ENCODE data around the gene SPSB2.
"Not testable (repeated sequence)": the region's sequence is repeated elsewhere in the genome, so short reads cannot be mapped to it uniquely, and the experiment has no call there.

Gene SPSB2

DNA sequence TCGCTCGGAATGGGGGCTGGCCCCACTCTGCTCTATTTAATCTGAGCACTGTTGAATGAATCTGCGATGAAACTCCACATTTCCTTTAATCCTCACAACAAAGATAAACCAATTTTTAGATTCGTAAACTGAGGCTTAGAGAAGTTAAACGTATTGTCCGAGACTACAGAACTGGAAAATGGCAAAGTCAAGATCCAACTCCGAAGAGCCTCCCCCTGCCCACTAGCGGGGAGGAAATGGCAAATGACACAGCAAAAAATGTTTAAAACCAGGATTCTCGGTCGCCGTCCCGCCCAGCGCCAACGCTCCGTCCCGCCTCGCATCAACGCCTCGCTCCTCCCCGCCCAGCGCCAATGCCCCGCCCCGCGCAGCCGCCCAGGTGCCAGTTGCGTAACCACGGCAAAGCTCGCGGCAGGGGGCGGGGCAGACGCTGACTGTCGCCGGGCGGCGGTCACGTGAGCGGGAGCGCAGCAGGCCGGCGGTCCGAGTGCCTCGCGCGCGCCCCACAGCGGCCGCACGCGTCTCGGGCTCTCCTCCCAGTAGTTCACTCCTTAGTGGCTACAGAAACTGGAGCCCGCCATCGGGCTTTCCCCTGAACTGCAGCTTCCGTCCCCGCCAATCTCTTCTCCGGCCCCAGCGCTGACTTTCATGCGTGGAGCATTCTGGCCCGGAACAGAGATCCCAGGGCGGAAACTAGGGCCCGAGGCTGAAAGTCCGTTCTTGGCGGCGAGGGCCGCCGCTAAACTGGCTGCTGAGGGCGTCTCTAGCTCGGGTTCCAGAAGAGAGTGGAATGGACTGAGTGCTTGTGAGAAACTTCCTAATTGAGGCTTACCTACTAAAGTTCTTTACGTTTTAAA lies 17.9 kb upstream of the SPSB2 start:
- no peaks in the 10 kb centered on the region for H3K27me3 Mint-ChIP-seq
- peak overlapping the region; percentile 85 for H3K4me3 Mint-ChIP-seq
- H3K9me3 Mint-ChIP-seq: no peaks in the 10 kb centered on the region
- ATAC-seq (ENCODE audit: low read depth): peak; percentile 92
- peaks cover 2% of the 10 kb centered on the region for H3K4me1 Mint-ChIP-seq
- peak overlapping the region; percentile 91 for H3K27ac Mint-ChIP-seq
- peak; percentile 96 to 98 for DNase-seq (ENCODE audit: low spot score in 2 of 2)
- H3K36me3 Mint-ChIP-seq: no peaks in the 10 kb centered on the region

DNA sequence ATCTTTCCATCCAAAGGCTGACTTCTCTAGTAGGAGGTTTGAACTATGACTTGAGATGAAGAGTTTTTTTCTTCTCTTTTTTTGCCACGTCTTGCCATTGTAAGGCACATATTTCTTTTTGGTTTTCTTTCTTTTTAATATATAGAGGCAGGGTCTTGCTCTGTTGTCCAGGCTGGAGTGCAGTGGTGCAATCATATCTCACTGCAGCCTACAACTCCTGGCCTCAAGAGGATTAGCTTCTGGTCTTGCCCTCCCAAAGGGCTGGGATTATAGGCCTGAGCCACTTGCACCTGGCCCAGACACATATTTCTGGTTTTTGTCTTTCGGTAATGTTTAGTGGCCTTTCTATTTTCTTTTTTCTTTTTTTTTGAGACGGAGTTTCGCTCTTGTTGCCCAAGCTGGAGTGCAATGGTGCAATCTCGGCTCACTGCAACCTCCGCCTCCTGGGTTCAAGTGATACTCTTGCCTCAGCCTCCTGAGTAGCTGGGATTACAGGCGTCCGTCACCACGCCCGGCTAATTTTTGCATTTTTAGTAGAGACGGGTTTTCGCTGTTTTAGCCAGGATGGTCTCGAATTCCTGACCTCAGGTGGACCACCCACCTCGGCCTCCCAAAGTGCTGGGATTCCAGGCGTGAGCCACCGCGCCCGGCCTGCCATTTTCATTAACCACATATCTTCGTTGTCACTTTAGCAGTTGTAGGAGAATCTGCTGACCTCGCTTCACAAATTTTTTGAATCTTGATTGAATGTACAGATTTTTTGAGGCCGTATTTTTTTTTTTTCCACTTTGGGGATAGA lies 16.9 kb upstream of the SPSB2 start:
- not testable (repeated sequence) for H3K36me3 Mint-ChIP-seq; ATAC-seq (ENCODE audit: low read depth); H3K27me3 Mint-ChIP-seq; DNase-seq (ENCODE audit: low spot score in 2 of 2); H3K4me3 Mint-ChIP-seq; H3K9me3 Mint-ChIP-seq; H3K27ac Mint-ChIP-seq; H3K4me1 Mint-ChIP-seq

DNA sequence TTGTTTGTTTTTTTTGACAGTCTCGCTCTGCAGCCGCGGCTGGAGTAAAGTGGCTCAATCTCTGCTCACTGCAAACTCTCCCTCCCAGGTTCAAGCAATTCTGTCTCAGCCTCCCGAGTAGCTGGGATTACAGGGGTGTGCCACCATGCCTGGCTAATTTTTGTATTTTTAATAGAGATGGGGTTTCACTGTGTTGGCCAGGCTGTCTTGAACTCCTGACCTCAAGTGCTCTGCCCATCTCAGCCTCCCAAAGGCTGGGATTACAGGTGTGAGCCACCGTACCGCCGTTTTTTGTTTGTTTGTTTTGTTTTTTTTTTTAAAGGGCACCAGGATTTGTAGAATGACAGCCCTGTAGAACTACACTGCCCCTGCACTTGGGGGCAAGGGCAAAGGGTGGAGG lies 15.7 kb upstream of the SPSB2 start:
- ATAC-seq (ENCODE audit: low read depth); H3K27me3 Mint-ChIP-seq; H3K4me3 Mint-ChIP-seq; DNase-seq (ENCODE audit: low spot score in 2 of 2); H3K9me3 Mint-ChIP-seq; H3K4me1 Mint-ChIP-seq; H3K36me3 Mint-ChIP-seq; H3K27ac Mint-ChIP-seq: not testable (repeated sequence)

DNA sequence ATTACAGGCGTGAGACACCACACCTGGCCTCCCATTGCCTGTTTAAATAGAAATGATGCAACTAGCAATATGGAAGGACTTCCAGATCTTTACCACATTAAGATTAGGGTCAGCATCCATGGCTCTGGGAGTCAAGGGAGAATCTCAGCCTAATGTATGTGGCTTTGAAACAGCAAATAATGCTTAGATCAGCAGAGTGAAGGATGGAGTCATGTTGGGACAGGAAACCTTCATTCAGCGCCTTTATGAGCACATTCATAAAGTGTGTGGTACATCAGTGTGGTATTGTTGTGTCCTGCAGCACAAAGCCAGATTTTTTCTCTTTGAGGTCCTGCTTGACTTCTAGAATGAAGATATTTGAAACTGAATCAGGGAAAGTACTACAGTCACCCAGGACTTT lies 15.3 kb upstream of the SPSB2 start:
- Mint-ChIP-seq H3K27ac (no peak overlapping the region), H3K9me3 (no peaks in the 10 kb centered on the region), H3K36me3 (peaks cover 4% of the 10 kb centered on the region), H3K4me1 (peaks cover 2% of the 10 kb centered on the region), H3K4me3 (no peak overlapping the region), H3K27me3 (no peaks in the 10 kb centered on the region)
- DNase-seq (ENCODE audit: low spot score in 2 of 2): no peak
- no peak for ATAC-seq (ENCODE audit: low read depth)

DNA sequence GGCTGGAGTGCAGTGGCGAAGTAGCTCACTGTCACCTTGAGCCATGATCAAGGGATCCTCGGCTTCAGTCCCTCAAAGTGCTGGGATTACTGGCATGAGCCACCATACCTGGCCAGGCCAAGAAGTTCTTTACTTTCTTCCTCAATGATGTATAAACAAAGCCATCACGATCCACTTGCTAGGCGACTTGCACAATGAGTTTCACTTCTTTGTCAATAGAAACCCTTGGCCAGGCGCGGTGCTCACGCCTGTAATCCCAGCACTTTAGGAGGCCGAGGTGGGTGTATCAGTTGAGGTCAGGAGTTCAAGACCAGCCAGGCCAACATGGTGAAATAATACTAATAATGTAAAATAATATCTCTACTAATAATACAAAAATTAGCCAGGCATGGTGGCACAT lies 14.4 kb upstream of the SPSB2 start:
- H3K27ac Mint-ChIP-seq: no peak overlapping the region
- ATAC-seq (ENCODE audit: low read depth) (no peak), DNase-seq (ENCODE audit: low spot score in 2 of 2) (no peak)
- no peaks in the 10 kb centered on the region for H3K9me3 Mint-ChIP-seq
- H3K4me3 Mint-ChIP-seq: no peak overlapping the region
- peaks cover 4% of the 10 kb centered on the region for H3K36me3 Mint-ChIP-seq
- no peaks in the 10 kb centered on the region for H3K27me3 Mint-ChIP-seq
- H3K4me1 Mint-ChIP-seq: peaks cover 2% of the 10 kb centered on the region

DNA sequence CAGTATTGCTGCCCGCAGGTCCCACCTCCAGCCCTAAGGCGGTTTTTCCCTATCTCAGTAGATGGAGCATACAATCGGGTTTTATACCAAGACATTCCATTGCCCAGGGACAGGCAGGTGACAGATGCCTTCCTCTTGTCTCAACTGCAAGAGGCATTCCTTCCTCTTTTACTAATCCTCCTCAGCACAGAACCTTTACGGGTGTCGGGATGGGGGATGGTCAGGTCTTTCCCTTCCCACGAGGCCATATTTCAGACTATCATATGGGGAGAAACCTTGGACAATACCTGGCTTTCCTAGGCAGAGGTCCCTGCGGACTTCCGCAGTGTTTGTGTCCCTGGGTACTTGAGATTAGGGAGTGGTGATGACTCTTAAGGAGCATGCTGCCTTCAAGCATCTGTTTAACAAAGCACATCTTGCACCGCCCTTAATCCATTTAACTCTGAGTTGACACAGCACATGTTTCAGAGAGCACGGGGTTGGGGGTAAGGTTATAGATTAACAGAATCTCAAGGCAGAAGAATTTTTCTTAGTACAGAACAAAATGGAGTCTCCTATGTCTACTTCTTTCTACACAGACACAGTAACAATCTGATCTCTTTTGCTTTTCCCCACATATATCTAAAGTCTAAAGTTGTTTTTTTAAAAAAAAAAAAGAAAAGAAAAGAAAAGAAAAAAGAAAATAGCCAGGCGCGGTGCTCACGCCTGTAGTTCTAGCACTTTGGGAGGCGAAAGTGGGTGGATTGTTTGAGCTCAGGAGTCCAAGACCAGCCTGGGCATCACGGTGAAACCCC lies 13.3 kb upstream of the SPSB2 start:
- not testable (repeated sequence) for H3K4me1 Mint-ChIP-seq; H3K9me3 Mint-ChIP-seq; H3K27ac Mint-ChIP-seq; ATAC-seq (ENCODE audit: low read depth); DNase-seq (ENCODE audit: low spot score in 2 of 2); H3K27me3 Mint-ChIP-seq; H3K4me3 Mint-ChIP-seq; H3K36me3 Mint-ChIP-seq

DNA sequence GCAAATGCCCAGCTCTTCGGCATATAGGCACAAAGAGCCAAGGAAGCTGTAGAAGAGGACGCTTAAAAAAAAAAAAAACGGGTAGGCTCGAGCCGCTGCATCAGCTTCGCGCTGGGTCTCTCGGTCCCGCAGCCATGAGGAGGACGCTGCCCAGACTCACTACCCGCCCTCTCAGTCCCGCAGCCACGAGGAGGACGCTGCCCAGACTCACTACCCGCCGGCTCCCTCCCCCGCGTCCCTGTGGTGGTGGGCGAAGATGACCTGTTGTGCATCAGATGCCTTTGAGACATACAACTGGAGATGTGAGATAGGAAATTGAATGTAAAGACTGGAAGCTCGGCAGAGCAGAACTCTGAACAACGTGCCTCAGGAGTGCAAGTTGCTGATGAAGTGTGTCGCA lies 11.4 kb upstream of the SPSB2 start:
- H3K9me3 Mint-ChIP-seq: no peaks in the 10 kb centered on the region
- H3K27me3 Mint-ChIP-seq: no peaks in the 10 kb centered on the region

DNA sequence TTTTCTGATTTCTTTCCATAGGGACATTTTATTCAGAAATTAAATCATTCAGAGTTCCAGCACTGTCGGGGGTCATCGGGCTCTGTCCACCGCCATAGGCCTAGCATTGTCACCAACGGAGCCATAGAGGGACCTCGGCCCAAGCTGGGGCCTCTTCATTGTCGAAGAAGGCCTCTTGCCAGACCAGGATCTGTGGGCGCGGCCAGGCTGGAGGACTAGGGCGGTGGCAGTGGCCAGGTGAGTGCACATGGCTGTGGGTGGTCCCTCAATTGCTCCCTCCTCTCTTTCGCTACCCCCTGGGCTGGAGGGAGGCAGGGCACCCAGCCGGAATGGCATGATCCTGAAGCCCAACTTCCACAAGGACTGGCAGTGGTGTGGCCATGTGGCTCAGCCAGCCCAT lies 10.6 kb upstream of the SPSB2 start:
- no peak overlapping the region for H3K27ac Mint-ChIP-seq
- H3K4me1 Mint-ChIP-seq: no peaks in the 10 kb centered on the region
- DNase-seq (ENCODE audit: low spot score in 2 of 2): no peak
- no peak for ATAC-seq (ENCODE audit: low read depth)
- no peaks in the 10 kb centered on the region for H3K9me3 Mint-ChIP-seq
- H3K36me3 Mint-ChIP-seq: peaks cover 4% of the 10 kb centered on the region
- H3K27me3 Mint-ChIP-seq: no peaks in the 10 kb centered on the region
- no peak overlapping the region for H3K4me3 Mint-ChIP-seq

More for the DNA sequence above, 11.4 kb upstream of the SPSB2 start:
- ATAC-seq (ENCODE audit: low read depth) (no peak), DNase-seq (ENCODE audit: low spot score in 2 of 2) (no peak)
- Mint-ChIP-seq H3K4me1 (no peaks in the 10 kb centered on the region), H3K27ac (no peak overlapping the region), H3K36me3 (peaks cover 4% of the 10 kb centered on the region), H3K4me3 (no peak overlapping the region)

DNA sequence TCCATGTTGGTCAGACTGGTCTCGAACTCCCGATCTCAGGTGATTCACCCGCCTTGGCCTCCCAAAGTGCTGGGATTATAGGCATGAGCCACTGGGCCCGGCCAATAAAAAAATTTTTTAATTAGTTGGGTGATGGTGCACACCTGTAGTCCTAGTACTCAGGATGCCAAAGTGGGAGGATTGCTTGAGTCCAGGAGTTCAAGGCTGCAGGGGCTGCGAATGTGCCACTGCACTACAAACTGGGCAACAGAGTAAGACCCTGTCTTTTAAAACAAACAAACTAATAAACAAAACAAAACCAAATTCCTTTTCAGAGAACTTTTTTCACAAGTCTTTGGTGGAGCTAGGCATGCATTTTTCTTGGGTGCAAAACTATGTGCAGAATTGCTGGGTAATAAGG lies 10.1 kb upstream of the SPSB2 start:
- Mint-ChIP-seq H3K4me1 (no peaks in the 10 kb centered on the region), H3K27ac (no peak overlapping the region), H3K9me3 (no peaks in the 10 kb centered on the region), H3K36me3 (peaks cover 4% of the 10 kb centered on the region), H3K27me3 (no peaks in the 10 kb centered on the region), H3K4me3 (no peak overlapping the region)
- DNase-seq (ENCODE audit: low spot score in 2 of 2) (no peak), ATAC-seq (ENCODE audit: low read depth) (no peak)

DNA sequence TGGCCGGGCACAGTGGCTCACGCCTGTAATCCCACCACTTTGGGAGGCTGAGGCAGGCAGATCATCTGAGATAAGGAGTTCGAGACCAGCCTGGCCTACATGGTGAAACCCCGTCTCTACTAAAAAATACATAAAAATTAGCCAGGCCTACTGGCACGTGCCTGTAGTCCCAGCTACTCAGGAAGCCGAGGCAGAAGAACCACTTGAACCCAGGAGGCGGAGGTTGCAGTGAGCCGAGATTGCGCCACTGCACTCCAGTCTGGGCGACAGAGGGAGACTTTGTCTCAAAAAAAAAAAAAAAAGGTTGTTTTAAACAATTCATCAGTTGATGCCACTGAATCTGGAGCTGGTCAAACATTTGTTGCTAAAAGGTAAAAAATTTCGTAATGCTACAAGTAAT lies 6.7 kb upstream of the SPSB2 start:
- H3K9me3 Mint-ChIP-seq; H3K36me3 Mint-ChIP-seq; DNase-seq (ENCODE audit: low spot score in 2 of 2); H3K4me3 Mint-ChIP-seq; H3K4me1 Mint-ChIP-seq; H3K27ac Mint-ChIP-seq; ATAC-seq (ENCODE audit: low read depth); H3K27me3 Mint-ChIP-seq: not testable (repeated sequence)

DNA sequence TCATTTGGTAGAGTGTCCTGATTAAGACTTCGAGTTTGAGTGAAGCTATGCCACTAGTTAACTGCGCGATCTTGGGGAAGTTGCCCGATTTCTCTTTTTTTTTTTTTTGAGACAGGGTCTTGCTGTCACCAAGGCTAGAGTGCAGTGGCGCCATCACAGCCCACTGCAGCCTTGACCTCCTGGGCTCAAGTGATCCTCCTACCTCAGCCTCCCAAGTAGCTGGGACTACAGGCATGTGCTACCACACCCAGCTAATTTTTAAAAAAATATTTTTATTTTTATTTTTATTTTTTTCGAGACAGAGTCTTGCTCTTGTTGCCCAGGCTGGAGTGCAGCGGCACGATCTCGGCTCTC lies 889 bp upstream of the SPSB2 start:
- not testable (repeated sequence) for H3K9me3 Mint-ChIP-seq; H3K36me3 Mint-ChIP-seq; H3K27me3 Mint-ChIP-seq; DNase-seq (ENCODE audit: low spot score in 2 of 2); ATAC-seq (ENCODE audit: low read depth)
- Mint-ChIP-seq H3K4me3 (peak overlapping the region; percentile 89), H3K4me1 (peaks cover 32% of the 10 kb centered on the region), H3K27ac (peak overlapping the region; percentile 90)

DNA sequence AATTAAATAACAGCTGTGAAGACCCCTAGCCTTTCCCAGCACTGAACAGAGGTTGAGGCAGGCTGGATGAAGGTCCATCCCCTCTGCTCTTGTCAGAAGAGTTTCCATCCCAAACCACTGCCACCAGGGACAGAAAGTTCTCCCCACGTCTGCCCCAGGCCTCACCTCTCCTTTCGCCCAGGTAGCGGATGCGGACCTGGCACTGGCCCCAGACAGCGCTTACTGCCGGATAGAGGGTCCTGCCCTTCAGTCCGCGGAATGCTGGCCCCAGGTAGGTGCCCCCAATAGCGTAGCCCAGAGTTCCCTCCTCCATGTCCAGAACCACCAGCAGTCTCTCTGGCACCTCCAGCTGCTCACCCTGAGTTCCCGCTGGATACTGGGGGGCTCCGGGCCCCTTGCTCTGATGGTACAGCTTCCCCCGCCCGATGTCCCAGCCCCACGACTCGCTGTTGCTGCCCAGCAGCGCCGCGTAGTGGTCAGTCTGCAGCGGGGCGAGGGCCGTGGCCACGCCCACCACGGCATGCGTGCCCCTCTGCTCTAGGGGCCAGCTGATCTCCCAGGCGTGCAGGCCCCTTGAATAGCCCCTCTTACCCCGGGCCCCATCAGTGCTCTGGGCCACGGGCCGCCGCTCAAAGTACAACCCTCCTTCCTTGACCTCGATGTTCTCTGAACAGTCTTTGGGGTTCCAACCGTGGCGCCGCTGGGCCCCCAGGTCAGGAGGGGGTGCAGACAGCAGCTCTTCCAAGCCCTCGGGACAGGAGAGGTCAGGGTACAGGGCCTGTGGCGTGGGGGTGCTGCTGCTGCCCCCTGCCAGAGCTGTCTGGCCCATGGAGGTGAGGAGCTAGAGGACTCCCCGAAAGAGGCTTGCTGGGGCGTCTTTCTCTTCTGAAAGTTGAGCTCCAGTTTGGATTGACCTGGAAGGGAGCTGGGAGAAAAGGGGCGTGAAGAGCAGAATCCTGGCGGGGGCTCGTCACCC lies 742 bp downstream of the SPSB2 start:
- H3K27ac Mint-ChIP-seq: peak overlapping the region; percentile 90
- H3K4me1 Mint-ChIP-seq: peaks cover 42% of the 10 kb centered on the region
- H3K9me3 Mint-ChIP-seq: no peaks in the 10 kb centered on the region

More for the DNA sequence above, 742 bp downstream of the SPSB2 start:
- Mint-ChIP-seq H3K36me3 (peaks cover 8% of the 10 kb centered on the region), H3K4me3 (peak overlapping the region; percentile 89), H3K27me3 (no peaks in the 10 kb centered on the region)
- ATAC-seq (ENCODE audit: low read depth) (peak; percentile 38), DNase-seq (ENCODE audit: low spot score in 2 of 2) (peak; percentile 85 to 93)

All from memory B cell (primary cell).